ENCODE measurements around the gene EGFR.

DNA sequence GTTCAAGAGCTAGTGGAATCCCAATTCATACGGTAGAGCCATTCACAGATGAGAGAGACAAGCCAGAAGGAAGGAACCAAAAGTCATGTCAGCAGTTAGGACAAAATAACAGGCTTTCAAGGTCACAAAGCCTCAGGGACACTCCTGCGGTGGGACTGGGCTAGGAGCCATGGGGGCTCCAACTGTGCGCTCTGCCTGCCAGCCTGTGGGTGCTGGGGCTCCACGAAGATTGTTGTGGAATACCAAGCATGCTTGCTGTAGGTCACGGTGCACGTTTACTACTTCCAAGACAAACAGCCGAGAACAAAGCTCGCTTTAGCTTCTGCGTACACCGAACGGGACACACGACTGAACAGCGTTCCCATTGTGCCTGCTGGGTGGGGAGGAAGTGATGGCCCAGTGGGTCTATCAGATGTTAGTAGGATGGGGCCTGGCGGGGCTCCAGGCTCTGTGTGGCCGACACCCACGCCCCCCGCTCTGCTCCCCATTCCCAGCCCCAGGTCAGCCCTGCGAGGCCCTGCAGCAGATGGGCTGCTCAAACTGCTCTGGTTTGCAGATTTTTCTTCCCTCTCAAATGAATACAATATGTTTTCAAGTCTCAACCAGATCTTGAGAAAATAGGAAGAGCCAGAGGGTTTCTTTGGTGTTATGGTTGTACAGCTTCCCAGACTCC lies 158.9 kb downstream of the EGFR start:
- TF ChIP-seq, protein P1, sequence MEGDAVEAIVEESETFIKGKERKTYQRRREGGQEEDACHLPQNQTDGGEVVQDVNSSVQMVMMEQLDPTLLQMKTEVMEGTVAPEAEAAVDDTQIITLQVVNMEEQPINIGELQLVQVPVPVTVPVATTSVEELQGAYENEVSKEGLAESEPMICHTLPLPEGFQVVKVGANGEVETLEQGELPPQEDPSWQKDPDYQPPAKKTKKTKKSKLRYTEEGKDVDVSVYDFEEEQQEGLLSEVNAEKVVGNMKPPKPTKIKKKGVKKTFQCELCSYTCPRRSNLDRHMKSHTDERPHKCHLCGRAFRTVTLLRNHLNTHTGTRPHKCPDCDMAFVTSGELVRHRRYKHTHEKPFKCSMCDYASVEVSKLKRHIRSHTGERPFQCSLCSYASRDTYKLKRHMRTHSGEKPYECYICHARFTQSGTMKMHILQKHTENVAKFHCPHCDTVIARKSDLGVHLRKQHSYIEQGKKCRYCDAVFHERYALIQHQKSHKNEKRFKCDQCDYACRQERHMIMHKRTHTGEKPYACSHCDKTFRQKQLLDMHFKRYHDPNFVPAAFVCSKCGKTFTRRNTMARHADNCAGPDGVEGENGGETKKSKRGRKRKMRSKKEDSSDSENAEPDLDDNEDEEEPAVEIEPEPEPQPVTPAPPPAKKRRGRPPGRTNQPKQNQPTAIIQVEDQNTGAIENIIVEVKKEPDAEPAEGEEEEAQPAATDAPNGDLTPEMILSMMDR (conservative IDR thresholded peaks at IDR 0.05; ENCODE audit: low read depth, low read length) = no peak
- TF ChIP-seq EZH2 (IDR thresholded peaks at IDR 0.05; ENCODE audit: low read length, unreplicated experiment) (no peak), EZH2phosphoT487 (IDR thresholded peaks at IDR 0.05; ENCODE audit: borderline replicate concordance, low read length) (no peak)
